ENCODE measurements around the gene GALNT17. TPM values are rescaled to one million over a fixed set of nuclear protein-coding genes. Genes with fewer than 3 reads are reported as not detected.

Gene GALNT17
- total RNA-seq, 1 donor from 2014 or later = 20.2 TPM

GRCh38 chr7:71133856-71134255 lies 1.9 kb downstream of the GALNT17 start:
- no peak for DNase-seq (ENCODE audit: extremely low spot score, unreplicated experiment)
- Mint-ChIP-seq H3K27me3 (peaks cover 50% of the 10 kb centered on the region), H3K4me1 (ENCODE audit: unreplicated experiment) (peaks cover 7% of the 10 kb centered on the region), H3K27ac (peak overlapping the region; percentile 37), H3K4me3 (peak overlapping the region; percentile 87), H3K9me3 (no peaks in the 10 kb centered on the region), H3K36me3 (peaks cover under 1% of the 10 kb centered on the region)
- TF ChIP-seq CTCF (conservative IDR thresholded peaks at IDR 0.05) = no peak

GRCh38 chr7:71135116-71135515 lies 3.2 kb downstream of the GALNT17 start:
- Mint-ChIP-seq H3K4me3 (no peak overlapping the region), H3K27ac (no peak overlapping the region), H3K27me3 (peaks cover 39% of the 10 kb centered on the region), H3K9me3 (no peaks in the 10 kb centered on the region), H3K4me1 (ENCODE audit: unreplicated experiment) (peaks cover 4% of the 10 kb centered on the region), H3K36me3 (peaks cover 6% of the 10 kb centered on the region)
- DNase-seq (ENCODE audit: extremely low spot score, unreplicated experiment) = no peak
- no peak for TF ChIP-seq CTCF (conservative IDR thresholded peaks at IDR 0.05)

- no peak for TF ChIP-seq CTCF (conservative IDR thresholded peaks at IDR 0.05)
- no peak overlapping the region for H3K27ac Mint-ChIP-seq
- H3K4me3 Mint-ChIP-seq = no peak overlapping the region
- no peaks in the 10 kb centered on the region for H3K9me3 Mint-ChIP-seq
- peaks cover 34% of the 10 kb centered on the region for H3K27me3 Mint-ChIP-seq
- H3K4me1 Mint-ChIP-seq (ENCODE audit: unreplicated experiment) = peaks cover 4% of the 10 kb centered on the region
- no peak for DNase-seq (ENCODE audit: extremely low spot score, unreplicated experiment)
- peaks cover 6% of the 10 kb centered on the region for H3K36me3 Mint-ChIP-seq
Measured at GRCh38 chr7:71135663-71136062, 3.7 kb downstream of the GALNT17 start.

GRCh38 chr7:71137479-71137878 lies 5.5 kb downstream of the GALNT17 start:
- peaks cover 10% of the 10 kb centered on the region for H3K36me3 Mint-ChIP-seq

GRCh38 chr7:71140264-71140663 lies 8.3 kb downstream of the GALNT17 start:
- Mint-ChIP-seq H3K36me3 (peaks cover 20% of the 10 kb centered on the region), H3K27me3 (peaks cover 8% of the 10 kb centered on the region), H3K9me3 (peaks cover 8% of the 10 kb centered on the region), H3K27ac (no peak overlapping the region), H3K4me1 (ENCODE audit: unreplicated experiment) (peaks cover 8% of the 10 kb centered on the region), H3K4me3 (no peak overlapping the region)
- no peak for DNase-seq (ENCODE audit: extremely low spot score, unreplicated experiment)
- TF ChIP-seq CTCF (conservative IDR thresholded peaks at IDR 0.05) = no peak

More at GRCh38 chr7:71137479-71137878, 5.5 kb downstream of the GALNT17 start:
- no peak for DNase-seq (ENCODE audit: extremely low spot score, unreplicated experiment)
- Mint-ChIP-seq H3K27me3 (peaks cover 25% of the 10 kb centered on the region), H3K4me3 (no peak overlapping the region), H3K4me1 (ENCODE audit: unreplicated experiment) (peaks cover 4% of the 10 kb centered on the region), H3K27ac (no peak overlapping the region), H3K9me3 (peaks cover 4% of the 10 kb centered on the region)
- TF ChIP-seq CTCF (conservative IDR thresholded peaks at IDR 0.05) = no peak

GRCh38 chr7:71144963-71145362 lies 13.0 kb downstream of the GALNT17 start:
- no peak for TF ChIP-seq CTCF (conservative IDR thresholded peaks at IDR 0.05)

More at GRCh38 chr7:71144963-71145362, 13.0 kb downstream of the GALNT17 start:
- Mint-ChIP-seq H3K27me3 (peaks cover 5% of the 10 kb centered on the region), H3K36me3 (peaks cover 22% of the 10 kb centered on the region), H3K4me1 (ENCODE audit: unreplicated experiment) (peaks cover 14% of the 10 kb centered on the region), H3K27ac (no peak overlapping the region), H3K4me3 (peak overlapping the region; percentile 20), H3K9me3 (peaks cover 8% of the 10 kb centered on the region)
- no peak for DNase-seq (ENCODE audit: extremely low spot score, unreplicated experiment)
